Transverse colon (tissue), 4 donors: Measurements from ENCODE around the gene BMS1. TPM values are rescaled to one million over a fixed set of nuclear protein-coding genes. Genes with fewer than 3 reads are reported as not detected.

Experiments used
- DNase-seq: peaks from one replicate; pipeline ENCODE4 v3.0.0-alpha.2; 2019
- H3K27ac ChIP-seq, 4 donors: fragments of 200-600 bp; sonication (generic); 2 replicates each; pipeline ENCODE4 v1.5.1; 2016 to 2018; ENCODE audit warnings: inconsistent platforms in 4 of 4
- H3K27me3 ChIP-seq: fragments of 200-600 bp; sonication (generic); 2 replicates; pipeline ENCODE4 v1.5.1; 2017; ENCODE audit warnings: inconsistent platforms
- H3K36me3 ChIP-seq, 4 donors: fragments of 200-600 bp; sonication (generic); 2 replicates each; pipeline ENCODE4 v1.5.1; 2017 to 2019; ENCODE audit warnings: inconsistent platforms in 4 of 4
- H3K4me1 ChIP-seq, 4 donors: fragments of 200-600 bp; sonication (generic); 2 replicates each; pipeline ENCODE4 v1.5.1; 2017 to 2020; ENCODE audit warnings: inconsistent platforms in 4 of 4
- H3K4me3 ChIP-seq, 4 donors: fragments of 200-600 bp; sonication (generic); 1 replicate in 1 of 4; 2 replicates in 3 of 4; pipeline versions ENCODE4 v1.5.1 to v1.6.1; 2017 to 2019; ENCODE audit warnings: inconsistent platforms in 4 of 4
- H3K9me3 ChIP-seq, 2 donors: fragments of 200-600 bp; sonication (generic); 2 replicates each; pipeline ENCODE4 v1.5.1; 2017 to 2019; ENCODE audit warnings: inconsistent platforms in 2 of 2
- CTCF ChIP-seq, 5 experiments: fragments of 200-600 bp in 3 of 5; fragments of 450-650 bp in 2 of 5; sonication (generic) in 3 of 5; IDR thresholded peaks; 1 replicate in 2 of 5; 2 replicates in 3 of 5; pipeline ENCODE4 v1.5.1; 2016 to 2017; ENCODE audit warnings: antibody characterized with exemption in 5 of 5, inconsistent platforms in 3 of 5, mild to moderate bottlenecking in 2 of 5, moderate library complexity in 1 of 5
- EP300 ChIP-seq: sonication (generic); formaldehyde crosslinking; IDR thresholded peaks from one replicate; pipeline ENCODE4 v1.6.1; 2017; ENCODE audit warnings: antibody characterized with exemption, low read depth
- POLR2A ChIP-seq: fragments of 450-650 bp; IDR thresholded peaks from one replicate; pipeline ENCODE4 v1.6.1; 2016; ENCODE audit warnings: antibody characterized with exemption, mild to moderate bottlenecking, moderate library complexity
- POLR2AphosphoS5 ChIP-seq, 3 donors: sonication (generic); formaldehyde crosslinking; IDR thresholded peaks; one replicate each; pipeline ENCODE4 v1.6.1; 2016; ENCODE audit warnings: antibody characterized with exemption in 3 of 3
- WGBS, 2 donors: methylation state at CpG; one replicate each; pipeline ENCODE4 v1.1.5; 2018; ENCODE audit warnings: low coverage in 1 of 2; 5-methylcytosine and 5-hydroxymethylcytosine counted together
- in situ Hi-C, 4 donors: fragments of 200-750 bp; cut with MboI; loops; one replicate each; pipeline versions ENCODE4 v1.15.0 to v1.15.1; 2017; ENCODE audit warnings: low sequenced_read_pairs in 3 of 4, low pct_ligation_motif_present in 1 of 4, low pct_unique_long_range_greater_than_20kb in 1 of 4
- intact Hi-C: fragments of 100-400 bp; cut with DNase I; formaldehyde crosslinking; loops from one replicate; pipeline ENCODE4 v1.15.1; 2023; ENCODE audit warnings: low total_unique reads
- total RNA-seq, 4 donors: library from RNA; depleted of rRNA; stranded (reverse); fragments of >200 nt; gene quantifications; one replicate each; pipeline ENCODE4 v1.1.0, GENCODE V29; 2016

BMS1 gene
- total RNA-seq, 4 donors from 2014 or later: 6.8 to 12.2 (median 9.9) TPM

- no peaks in the 10 kb centered on the region for H3K9me3 ChIP-seq
- H3K27ac ChIP-seq: peak overlapping the region; percentile 91 to 94 (median 93)
- peak overlapping the region; percentile 54 to 81 (median 60) for H3K4me3 ChIP-seq
- H3K4me1 ChIP-seq: peaks cover 6 to 19% (median 9%) of the 10 kb centered on the region in 4 donors
- TF ChIP-seq CTCF (IDR thresholded peaks at IDR 0.05): no peak
- TF ChIP-seq POLR2AphosphoS5 (IDR thresholded peaks at IDR 0.05): no peak
- no peak for TF ChIP-seq POLR2A
- TF ChIP-seq EP300: no peak
- H3K27me3 ChIP-seq: peaks cover 1% of the 10 kb centered on the region
- peaks cover 0 to 26% (median 13%) of the 10 kb centered on the region in 4 donors for H3K36me3 ChIP-seq
- DNase-seq: peak; percentile 15
- in situ Hi-C loops (no loop called here), intact Hi-C loops (no loop called here)
- 0 to 3% methylated on average over 7 to 11 of the region's 11 CpGs for WGBS, 2 donors
These were observed 570 bp downstream of the BMS1 start for GRCh38 chr10:42783181-42783549.

GRCh38 chr10:42785759-42786158 lies 3.2 kb downstream of the BMS1 start:
- H3K4me1 ChIP-seq: peaks cover 6 to 19% (median 9%) of the 10 kb centered on the region in 4 donors
- H3K4me3 ChIP-seq: no peak overlapping the region
- intact Hi-C loops (no loop called here), in situ Hi-C loops (no loop called here)
- H3K27me3 ChIP-seq: no peaks in the 10 kb centered on the region
- peaks cover 0 to 40% (median 20%) of the 10 kb centered on the region in 4 donors for H3K36me3 ChIP-seq
- no peaks in the 10 kb centered on the region for H3K9me3 ChIP-seq
- WGBS, 2 donors: 89% methylated on average over 6 of the region's 6 CpGs; no CpG with 5 or more reads in 1 of the 2 donors
- no peak for DNase-seq
- TF ChIP-seq CTCF (IDR thresholded peaks at IDR 0.05): no peak
- H3K27ac ChIP-seq: no peak overlapping the region

GRCh38 chr10:42790835-42791234 lies 8.2 kb downstream of the BMS1 start:
- no peak for DNase-seq
- no peaks in the 10 kb centered on the region for H3K27me3 ChIP-seq
- in situ Hi-C loops (no loop called here), intact Hi-C loops (no loop called here)
- no peaks in the 10 kb centered on the region for H3K4me1 ChIP-seq
- H3K36me3 ChIP-seq: peaks cover 0 to 74% (median 36%) of the 10 kb centered on the region in 4 donors
- H3K4me3 ChIP-seq: no peak overlapping the region
- 87 to 90% methylated on average over 2 to 3 of the region's 3 CpGs for WGBS, 2 donors
- no peak overlapping the region for H3K27ac ChIP-seq
- no peaks in the 10 kb centered on the region for H3K9me3 ChIP-seq
- no peak for TF ChIP-seq POLR2AphosphoS5 (IDR thresholded peaks at IDR 0.05)
- no peak for TF ChIP-seq CTCF (IDR thresholded peaks at IDR 0.05)
- no peak for TF ChIP-seq EP300
- no peak for TF ChIP-seq POLR2A

- Histone ChIP-seq H3K4me1 (no peaks in the 10 kb centered on the region), H3K27me3 (no peaks in the 10 kb centered on the region), H3K9me3 (no peaks in the 10 kb centered on the region), H3K36me3 (peaks cover 0 to 91% (median 44%) of the 10 kb centered on the region in 4 donors), H3K4me3 (no peak overlapping the region), H3K27ac (no peak overlapping the region)
- no peak for DNase-seq
- intact Hi-C loops: no loop called here
- in situ Hi-C loops: no loop called here
- TF ChIP-seq POLR2AphosphoS5 (IDR thresholded peaks at IDR 0.05): no peak
- no peak for TF ChIP-seq CTCF (IDR thresholded peaks at IDR 0.05)
- TF ChIP-seq POLR2A: no peak
- no peak for TF ChIP-seq EP300
- WGBS, 2 donors: 83 to 95% methylated on average over 2 of the region's 2 CpGs
These were observed 13.1 kb downstream of the BMS1 start for GRCh38 chr10:42795701-42796100.
